NCI-H748 treated with DMSO at 0.1 percent for 48 hours (cell line): ENCODE data around the gene AIG1.
"Not testable (repeated sequence)": the region's sequence is repeated elsewhere in the genome, so short reads cannot be mapped to it uniquely, and the experiment has no call there.

Source experiments
- DNase-seq: peaks from one replicate; lab custom pipeline; 2025; lab: John Stamatoyannopoulos, UW

Gene AIG1, protein sequence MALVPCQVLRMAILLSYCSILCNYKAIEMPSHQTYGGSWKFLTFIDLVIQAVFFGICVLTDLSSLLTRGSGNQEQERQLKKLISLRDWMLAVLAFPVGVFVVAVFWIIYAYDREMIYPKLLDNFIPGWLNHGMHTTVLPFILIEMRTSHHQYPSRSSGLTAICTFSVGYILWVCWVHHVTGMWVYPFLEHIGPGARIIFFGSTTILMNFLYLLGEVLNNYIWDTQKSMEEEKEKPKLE

DNA sequence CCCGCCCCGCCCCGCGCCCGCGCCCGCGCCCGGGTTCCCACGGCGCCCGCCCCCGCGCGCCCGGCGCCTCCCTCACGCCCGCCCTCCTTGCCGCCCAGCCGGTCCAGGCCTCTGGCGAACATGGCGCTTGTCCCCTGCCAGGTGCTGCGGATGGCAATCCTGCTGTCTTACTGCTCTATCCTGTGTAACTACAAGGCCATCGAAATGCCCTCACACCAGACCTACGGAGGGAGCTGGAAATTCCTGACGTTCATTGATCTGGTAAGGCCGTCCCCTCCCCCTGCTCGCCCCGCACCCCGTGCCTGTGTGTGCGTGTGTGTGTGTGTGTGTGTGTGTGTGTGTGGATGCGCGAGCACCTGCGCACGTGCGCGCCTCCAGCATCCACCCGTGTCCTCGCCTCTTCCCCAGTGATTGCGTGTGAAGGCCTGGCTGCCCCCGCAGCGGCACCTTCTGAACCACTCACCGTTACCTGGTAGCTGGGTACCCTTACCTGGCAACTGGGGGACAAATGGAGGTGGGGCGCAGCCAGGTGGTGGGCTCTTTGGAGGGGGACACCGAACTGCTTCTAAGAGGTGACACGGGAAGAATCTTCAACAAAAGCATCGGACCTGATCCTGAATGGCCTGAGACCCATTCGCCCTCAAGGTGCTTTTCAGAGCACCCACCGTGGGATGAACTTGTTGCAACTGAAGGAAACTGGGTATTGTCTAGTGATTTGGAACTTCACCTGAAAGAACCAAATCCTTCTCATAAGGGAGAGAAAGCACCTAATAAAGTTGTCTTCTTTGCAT is at the start of gene AIG1:
Gene AIG1, plus strand, starts transcription at position 84 of the 791 bp plus-strand sequence. Its CDS starts 37 bp downstream, at position 121.
- peak; percentile 18 for DNase-seq

DNA sequence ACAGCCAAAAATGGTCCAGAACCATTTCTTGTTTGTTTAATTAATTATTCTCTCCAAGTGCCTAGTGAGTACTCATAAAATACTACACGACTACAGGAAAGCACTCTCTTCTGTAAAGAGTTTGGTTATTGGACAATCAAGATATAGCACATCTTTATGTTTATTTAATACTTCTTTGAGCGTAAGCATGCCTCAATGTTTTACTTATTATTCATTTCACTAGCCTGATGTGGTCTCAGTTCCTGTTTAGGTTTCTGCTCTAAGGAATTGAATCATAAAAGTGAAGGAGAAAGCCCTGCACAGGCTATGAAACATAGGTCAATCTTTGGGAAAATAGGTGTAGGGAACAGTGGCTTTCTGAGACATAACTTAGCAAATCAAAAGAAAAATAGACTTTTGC is 45.9 kb upstream of the AIG1 start:
- DNase-seq = no peak

DNA sequence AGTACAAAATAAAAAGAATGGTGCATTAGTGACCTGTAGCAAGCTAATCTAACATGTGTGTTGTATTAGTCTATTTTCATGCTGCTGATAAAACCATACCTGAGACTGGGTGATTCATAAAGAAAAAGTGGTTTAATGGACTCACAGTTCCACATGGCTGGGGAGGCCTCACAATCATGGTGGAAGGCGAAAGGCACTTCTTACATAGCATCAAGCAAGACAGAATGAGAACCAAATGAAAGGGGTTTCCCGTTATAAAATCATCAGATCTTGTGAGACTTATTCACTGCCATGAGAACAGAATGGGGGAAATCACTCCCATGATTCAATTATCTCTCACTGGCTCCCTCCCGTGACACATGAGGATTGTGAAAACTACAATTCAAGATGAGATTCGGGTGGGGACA is 45.4 kb upstream of the AIG1 start:
- DNase-seq = no peak

DNA sequence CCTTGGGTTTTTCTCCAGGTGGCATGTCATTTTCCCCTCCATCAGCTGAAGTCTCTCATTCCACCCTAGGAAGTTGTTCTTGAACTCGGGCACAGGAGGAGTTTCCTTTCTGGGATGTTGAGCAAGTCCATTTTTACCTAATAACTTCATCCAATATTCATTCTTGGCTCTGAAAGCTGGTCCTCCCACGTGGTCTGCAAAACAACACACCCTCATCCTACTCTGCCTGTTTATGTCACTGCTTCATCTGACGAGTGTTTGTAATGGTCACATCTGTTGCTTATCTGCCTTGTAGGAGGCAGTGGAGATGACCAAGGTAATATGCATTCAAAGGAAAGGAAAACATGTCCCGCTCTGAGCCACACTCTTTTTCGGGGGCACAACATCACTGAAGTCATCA is 41.7 kb upstream of the AIG1 start:
- no peak for DNase-seq

DNA sequence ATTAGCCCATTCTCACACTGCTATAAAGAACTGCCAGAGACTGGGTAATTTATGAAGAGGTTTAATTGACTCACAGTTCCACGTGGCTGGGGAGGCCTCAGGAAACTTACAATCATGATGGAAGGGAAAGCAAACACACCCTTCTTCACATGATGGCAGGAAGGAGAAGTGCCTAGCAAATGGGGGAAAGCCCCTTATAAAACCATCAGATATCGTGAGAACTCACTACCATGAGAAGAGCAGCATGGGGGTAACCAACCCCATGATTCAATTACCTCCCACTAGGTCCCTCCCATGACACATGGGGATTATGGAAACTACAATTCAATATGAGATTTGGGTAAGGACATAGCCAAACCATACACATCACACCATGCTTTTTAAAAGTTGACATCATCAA is 39.8 kb upstream of the AIG1 start:
- not testable (repeated sequence) for DNase-seq

DNA sequence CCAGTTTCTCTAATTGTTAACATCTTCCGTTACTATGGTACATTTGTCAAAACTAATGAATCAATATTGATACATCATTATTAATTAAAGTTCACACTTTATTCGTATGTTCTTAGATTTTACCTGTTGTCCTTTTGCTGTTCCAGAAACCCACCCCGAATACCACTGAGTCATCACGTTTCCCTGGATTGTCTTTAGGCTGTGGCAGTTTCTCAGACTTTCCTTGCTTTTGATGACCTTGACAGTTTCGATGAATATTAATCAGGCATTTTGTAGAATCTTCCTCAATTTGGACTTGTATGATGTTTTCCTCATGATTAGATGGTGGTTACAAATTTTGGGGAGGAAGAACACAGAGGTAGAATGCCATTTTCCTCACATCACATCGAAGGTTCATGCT is 39.1 kb upstream of the AIG1 start:
- DNase-seq = no peak

DNA sequence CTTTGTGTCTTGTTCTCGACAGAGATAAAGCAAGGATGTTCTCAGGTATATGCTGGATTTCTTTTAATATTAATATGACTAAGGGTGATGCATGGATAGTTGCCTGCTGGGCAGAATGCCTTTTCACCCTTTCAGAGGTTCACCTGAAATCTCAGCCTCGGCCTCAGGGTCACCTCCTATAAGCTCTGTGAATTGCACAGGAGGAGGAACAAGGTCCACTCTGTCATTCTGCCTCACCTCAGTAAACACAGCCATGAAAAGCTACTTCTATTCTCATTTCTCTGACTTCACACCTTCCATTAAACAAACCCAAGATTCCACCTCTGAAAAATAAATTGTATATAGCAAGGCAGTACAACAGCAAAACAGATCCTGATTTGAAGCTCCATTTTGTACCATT is 38.1 kb upstream of the AIG1 start:
- no peak for DNase-seq

DNA sequence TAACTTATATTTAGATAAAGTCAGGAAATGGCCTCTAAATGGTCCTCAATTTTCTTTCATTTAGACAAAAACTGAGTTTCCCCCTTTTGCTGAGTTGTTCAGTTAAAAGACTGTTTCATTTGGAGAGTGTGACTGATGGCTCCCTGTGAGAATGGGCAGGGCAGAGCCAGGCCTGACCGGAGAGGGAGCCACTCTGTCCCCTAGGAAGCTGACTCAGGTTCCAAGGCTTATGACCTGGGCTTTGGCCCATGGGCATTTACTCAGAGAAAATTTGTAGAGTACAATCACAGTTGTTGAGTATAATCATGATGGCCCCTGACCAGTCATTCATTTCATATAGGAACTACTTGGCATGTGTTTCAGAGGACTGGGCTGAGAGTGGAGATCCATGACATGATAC is 37.0 kb upstream of the AIG1 start:
- no peak for DNase-seq

- no peak for DNase-seq
Observed at GRCh38 chr6:143024977-143025376, 35.7 kb upstream of the AIG1 start.

- no peak for DNase-seq
Observed at GRCh38 chr6:143026696-143027449, 33.8 kb upstream of the AIG1 start.

DNA sequence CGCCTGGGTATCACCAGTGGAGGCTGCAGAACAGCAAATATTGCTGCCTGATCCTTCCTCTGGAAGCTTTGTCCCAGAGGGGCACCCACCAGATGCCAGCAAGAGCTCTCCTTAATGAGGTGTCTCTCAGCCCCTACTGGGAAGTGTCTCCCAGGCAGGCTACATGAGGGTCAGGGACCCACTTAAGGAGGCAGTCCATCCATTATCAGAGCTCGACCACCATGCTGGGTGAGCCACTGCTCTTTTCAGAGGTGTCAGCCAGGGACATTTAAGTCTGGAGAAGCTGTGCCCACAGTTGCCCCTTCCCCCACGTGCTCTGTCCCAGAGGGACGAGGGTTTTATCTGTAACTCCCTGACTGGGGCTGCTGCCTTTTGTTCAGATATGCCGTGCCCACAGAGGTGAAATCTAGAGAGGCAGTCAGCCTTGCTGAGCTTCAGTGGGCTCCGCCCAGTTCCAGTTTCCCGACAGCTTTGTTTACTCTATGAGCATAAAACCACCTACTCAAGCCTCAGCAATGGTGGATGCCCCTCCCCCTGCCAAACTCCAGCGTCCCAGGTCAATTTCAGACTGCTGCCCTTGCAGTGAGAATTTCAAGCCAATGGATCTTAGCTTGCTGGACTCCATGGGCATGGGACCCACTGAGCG is 25.9 kb upstream of the AIG1 start:
- DNase-seq = no peak

DNA sequence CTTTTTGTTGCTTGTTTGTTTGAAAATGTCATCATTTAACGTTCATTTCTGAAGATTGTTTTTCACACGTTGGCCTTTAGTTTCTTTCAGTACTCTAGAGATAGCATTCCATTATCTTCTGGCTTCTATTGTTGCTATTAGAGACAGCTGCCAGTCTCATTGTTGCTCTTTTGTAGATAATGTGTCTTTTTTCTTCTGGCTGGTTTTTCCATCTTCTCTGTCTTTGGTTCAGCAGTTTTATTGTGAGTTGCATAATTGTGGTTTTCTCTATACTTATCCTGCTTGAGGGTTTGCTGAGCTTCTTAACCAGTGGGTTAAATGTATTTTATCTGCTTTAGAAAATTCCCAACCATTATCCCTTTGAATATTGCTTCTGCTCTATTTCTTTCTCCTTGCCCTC is 23.2 kb upstream of the AIG1 start:
- no peak for DNase-seq

- no peak for DNase-seq
Observed at GRCh38 chr6:143038833-143039232, 21.9 kb upstream of the AIG1 start.

DNA sequence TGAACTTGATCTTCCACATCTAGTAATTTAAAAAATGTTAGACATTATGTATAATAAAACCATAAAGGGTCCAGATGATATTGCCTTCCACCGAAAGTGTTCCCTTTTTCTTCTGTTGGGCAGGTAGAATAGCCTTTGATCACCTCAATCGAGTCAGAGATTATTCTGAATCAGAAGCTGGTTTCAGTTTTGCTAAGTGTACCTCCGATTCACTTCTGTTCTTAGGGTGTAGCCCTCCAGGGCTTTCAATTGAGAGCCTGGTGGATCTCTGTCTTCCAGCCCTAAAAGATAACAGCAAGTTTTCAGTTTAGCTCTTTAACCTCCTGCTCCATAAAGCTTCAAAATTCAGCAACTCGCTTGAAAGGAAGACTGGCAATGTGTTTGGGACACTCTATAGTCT is 21.1 kb upstream of the AIG1 start:
- no peak for DNase-seq

DNA sequence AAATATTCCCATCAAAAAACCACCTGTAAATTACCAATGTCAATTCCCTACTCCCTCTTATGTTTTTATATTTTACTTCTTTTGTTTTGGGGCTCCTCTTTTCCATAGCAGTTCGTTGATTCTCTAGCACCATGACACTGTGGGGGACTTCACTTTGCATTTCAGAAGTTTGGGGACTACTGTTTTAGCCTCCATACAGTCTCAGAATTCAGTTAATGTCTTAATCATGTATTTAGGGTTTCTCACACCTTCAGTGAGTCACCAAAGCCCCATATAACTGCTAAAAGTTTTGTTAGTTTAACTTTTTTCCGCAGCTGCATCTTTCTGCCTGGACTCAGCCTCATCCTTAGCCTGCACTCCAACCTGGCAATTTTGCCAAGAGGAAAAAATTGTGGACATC is 20.7 kb upstream of the AIG1 start:
- DNase-seq = no peak

- not testable (repeated sequence) for DNase-seq
Observed at GRCh38 chr6:143044345-143044744, 16.3 kb upstream of the AIG1 start.

DNA sequence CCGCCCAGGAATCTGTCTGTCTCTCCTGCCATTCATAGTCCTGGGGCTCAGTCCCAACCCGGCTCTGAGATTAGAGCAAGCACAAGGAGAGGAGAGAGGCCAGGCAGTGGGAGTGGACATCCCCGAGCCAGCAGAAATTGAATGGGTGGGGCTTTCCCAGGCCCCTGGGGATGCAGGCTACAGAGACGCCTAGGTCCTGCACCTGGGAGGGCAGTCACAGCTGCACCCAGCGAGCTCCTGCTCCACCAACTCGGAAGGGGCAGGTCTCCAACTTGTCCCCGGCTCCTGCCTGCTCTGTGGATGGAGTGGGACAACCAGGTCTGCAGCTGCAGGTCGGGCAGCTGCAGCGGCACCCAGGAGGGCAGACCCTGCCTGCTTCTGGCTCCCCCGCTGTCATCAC is 11.1 kb upstream of the AIG1 start:
- no peak for DNase-seq

DNA sequence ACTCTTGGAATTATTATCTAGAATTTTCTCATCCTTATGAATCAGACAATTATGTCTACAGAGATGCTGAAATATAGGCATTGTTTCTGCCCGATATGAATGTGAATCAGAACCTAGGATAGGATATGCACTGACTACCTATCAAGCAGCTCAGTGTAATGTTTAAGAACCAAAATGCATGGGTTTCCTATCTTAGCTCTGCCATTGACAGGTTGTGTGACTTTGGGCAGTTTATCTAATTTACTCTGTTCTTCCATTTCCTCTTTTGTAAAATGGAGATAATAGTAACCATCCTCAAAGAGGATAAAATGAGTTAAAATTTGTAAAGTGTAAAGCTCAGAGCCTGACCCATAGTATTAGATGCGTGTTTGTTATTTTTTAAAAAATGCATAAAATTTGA is 10.2 kb upstream of the AIG1 start:
- DNase-seq = no peak

DNA sequence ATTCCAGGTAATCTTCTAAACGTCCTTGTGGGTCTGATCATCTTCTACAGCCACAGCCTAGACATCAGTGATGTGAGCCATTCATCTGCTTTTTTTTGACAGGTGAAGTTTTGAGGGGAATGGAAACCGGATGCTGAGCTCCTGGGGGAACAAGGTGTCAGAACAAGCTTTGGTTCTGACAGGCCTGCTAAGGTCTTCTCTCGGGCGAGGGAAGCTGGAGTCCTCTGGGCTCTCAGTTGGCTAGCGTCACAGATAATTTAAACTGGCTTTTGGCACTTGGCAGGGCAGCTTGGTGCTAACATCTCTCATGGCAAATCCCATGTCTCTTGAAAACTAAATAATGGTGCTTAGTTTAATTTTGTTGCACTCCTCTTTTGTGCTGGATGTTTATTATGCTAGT is 8.4 kb upstream of the AIG1 start:
- no peak for DNase-seq

DNA sequence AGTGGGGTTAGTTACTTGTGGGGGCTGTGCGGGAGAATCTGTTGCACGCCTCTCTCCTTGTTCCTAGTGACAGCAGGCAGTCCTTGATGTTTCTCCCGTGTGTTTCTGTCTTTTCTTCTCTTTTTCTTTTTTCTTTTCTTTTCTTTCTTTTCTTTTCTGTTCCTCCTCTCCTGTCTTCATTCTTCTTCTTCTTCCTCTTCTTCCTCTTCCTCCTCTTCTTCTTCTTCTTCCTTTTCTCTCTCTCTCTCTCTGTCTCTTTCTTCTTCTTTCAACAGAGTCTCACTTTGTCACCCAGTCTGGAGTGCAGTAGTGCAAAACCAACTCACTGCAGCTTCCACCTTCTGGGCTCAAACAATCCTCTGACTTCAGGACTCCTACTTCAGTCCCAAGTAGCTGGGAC is 6.8 kb upstream of the AIG1 start:
- no peak for DNase-seq

DNA sequence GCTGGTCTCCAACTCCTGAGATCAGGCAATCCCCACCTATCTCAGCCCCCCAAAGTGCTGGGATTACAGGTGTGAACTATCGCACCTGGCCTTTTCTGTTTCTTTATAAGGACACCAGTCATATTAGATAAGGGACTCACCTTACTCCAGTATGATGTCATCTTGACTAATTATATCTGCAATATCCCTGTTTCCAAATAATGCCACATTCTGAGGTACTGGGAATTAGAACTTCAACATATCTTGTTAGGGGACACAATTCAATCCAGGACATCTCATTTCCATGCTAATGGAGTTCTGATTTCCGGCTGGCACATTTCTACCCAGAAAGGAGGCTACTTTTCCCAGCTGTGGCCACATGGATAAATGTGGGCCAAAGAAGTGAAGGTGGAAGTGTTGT is 6.4 kb upstream of the AIG1 start:
- no peak for DNase-seq

GRCh38 chr6:143055213-143055612 is 5.5 kb upstream of the AIG1 start:
- DNase-seq = no peak

- DNase-seq = no peak
Observed at GRCh38 chr6:143055891-143056290, 4.8 kb upstream of the AIG1 start.
